GM18868 (cell line): ENCODE data around the gene DCTD.

Experiments
- ATAC-seq: cut with Tn5 transposase; IDR thresholded peaks from one replicate; pipeline ENCODE4 v1.9.1; 2021; ENCODE audit warnings: mild to moderate bottlenecking, moderate library complexity; ENCODE audit not compliant: unreplicated experiment

Gene DCTD

DNA sequence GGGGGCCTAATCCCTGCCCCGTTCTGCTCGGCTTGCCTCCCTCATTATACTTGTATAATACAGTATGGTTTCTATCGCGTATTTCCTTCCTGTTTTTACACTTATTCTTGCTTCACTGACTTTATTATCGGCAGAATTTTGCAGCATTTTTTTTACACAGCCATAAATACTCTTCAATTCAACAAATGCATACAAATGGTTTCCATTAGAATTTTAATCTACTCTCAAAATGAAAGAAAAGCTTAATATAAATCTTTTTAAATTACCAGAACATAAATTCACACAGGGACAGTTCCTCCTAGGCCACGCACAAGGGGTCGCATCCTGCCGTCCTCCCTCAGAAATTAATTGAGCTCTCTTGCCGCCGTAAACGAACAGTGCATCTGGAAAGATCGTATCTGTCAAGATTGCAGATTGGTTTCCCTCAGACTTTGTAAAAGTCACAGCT, 42.9 kb downstream of the DCTD start:
- ATAC-seq, result no peak

DNA sequence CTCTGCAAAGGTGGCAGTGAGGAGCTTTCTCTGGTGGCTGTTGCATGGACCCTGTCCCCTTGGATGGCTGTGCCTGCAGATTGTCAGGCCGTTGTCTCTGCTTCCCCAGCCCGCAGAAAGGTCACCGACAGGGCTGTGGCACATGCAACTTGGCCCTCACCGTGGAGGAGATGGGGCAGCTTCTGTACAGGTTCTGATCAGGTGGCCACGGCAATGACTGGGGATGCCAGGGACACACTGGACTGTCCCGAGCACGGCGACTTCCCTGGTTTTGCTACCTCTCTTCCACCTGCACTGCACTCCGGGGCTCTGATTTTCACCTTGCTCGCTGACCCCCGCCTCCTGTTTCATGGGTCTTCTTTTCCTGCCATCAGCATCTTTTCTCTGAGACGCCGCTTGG, 43.5 kb downstream of the DCTD start:
- no peak for ATAC-seq

DNA sequence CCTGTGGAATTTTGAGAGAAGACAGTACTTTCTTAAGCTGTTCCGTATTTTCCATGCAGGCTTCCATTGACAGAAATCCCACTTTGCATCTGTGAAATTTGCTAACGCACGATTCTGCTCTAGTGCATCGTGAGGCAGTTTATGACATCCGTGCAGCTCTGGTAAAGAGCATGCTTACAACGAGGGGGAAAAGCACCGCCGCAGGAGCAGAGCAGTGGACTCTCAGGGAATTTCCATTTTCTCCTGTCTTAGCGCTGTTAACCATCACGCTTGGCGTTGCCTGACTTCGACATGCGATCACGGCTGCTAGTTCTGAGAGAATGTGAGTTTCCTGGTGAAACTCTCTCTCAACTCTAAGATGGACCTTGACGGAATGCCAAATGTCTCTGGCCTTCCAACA, 43.9 kb downstream of the DCTD start:
- no peak for ATAC-seq

- no peak for ATAC-seq
Observed at GRCh38 chr4:182872886-182873285, 44.3 kb downstream of the DCTD start.

DNA sequence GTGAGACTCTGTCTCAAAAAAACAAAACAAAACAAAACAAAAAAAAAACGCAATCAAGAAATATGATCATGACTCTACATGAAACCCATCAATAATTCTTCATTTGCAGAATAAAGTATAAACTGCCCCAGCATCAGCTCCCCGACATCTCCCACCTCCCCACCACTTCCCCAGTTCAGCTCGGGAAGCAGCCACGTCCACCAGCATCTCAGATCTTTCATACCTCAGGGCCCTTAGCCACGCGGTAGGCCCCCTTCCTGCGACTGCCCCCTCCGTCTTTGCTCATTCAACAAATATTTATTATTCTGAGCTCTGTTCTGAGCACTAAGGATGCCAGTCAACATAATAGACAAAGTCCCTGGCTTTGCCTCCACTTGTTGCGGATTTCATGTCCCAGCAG, 45.6 kb downstream of the DCTD start:
- ATAC-seq, result no peak

GRCh38 chr4:182869697-182870096, 47.5 kb downstream of the DCTD start:
- no peak for ATAC-seq

GRCh38 chr4:182866746-182867145, 50.4 kb downstream of the DCTD start:
- ATAC-seq, result no peak

DNA sequence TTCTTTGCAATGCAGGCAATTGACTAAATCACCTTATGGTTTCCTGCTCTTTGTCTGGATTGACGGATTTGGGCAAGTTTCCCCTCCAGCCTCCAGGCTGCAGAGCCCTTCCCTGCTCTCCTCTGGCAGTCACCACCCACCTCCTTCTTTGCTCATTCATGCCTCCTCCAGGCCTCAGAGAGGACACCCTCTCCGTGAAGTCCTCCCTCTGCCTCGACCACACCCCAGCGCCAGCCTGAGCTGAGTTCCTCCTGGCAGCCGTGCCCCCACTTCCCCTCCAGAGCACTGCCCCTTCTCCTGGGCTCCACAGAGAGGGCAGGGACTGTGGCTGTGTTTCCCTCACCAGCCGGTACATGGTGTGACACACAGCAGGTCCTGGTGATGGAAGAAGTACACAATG, 53.7 kb downstream of the DCTD start:
- no peak for ATAC-seq

DNA sequence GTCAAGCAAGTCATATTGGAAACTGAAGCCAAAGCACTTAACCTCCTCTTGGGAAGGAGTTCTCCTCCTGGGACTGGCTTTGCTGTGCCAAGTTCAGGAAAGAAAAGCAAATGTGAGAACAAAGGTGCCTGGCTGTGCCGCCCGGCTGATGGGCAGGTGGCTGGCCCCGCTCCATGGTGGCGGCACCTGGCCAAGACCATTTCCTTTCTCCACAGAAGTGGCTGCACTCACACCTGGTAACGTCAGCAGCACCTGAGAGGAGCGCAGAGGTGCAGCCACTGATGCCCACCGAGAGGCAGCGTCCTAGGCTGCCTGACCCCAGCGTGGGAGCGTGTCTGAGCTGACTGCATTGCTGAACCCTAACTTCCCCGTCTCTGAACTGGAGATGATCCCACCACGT, 54.3 kb downstream of the DCTD start:
- no peak for ATAC-seq

GRCh38 chr4:182862141-182862875, 54.9 kb downstream of the DCTD start:
- no peak for ATAC-seq

DNA sequence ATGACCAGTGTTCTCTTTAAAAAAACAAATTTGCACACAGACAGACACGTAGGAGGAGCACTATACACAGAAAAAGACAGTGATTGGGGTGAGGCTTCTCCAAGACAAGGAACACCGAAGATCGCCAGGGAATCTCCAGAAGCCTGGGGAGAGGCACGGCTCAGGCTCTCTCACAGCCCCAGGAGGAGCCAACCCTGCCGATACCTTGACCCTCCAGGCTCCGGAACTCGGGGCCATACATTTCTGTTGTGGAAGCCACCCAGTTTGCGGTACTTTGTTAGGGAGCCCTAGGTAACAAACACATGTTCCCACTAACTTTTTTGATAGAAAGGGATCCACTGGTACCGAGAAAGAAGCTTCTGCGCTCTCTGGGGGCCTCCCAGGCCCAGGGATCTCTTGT, 55.8 kb downstream of the DCTD start:
- no peak for ATAC-seq

- no peak for ATAC-seq
Observed at GRCh38 chr4:182859730-182860129, 57.5 kb downstream of the DCTD start.

DNA sequence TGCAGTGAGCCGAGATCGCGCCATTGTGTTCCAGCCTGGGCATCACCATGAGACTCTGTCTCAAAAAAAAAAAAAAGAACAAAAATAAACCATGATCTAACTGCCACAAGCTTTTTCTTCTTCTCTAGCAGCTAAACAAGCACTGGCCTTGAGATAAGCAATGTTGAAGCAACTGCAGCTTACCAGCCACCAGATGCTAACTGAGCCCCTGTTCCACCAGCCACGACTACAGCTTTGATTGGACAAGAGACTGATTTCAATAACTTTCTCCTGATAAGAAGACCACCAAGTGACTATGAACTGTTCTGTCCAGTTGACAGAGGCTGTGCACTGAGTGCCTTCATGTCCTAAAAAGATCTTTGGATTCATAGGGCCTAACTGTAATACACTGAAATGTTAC, 58.5 kb downstream of the DCTD start:
- no peak for ATAC-seq

- no peak for ATAC-seq
Observed at GRCh38 chr4:182856862-182857261, 60.3 kb downstream of the DCTD start.

DNA sequence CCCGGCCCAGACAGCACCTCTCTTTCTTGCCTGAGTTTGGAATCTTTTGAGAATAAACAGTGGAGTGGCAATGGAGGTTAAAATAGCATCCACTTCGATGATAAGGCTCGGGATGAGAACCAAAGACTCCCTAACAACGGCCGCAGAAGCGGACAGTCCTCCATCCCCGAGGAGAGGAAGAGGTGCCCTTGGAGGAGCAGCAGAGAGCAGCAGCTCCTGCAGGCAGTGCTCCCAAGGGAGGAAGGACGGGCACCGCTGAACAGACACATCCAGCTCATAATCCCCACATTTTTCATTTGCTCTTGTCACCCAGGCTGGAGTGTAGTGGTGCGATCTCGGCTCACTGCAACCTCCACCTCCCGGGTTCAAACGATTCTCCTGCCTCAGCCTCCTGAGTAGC, 61.3 kb downstream of the DCTD start:
- no peak for ATAC-seq

DNA sequence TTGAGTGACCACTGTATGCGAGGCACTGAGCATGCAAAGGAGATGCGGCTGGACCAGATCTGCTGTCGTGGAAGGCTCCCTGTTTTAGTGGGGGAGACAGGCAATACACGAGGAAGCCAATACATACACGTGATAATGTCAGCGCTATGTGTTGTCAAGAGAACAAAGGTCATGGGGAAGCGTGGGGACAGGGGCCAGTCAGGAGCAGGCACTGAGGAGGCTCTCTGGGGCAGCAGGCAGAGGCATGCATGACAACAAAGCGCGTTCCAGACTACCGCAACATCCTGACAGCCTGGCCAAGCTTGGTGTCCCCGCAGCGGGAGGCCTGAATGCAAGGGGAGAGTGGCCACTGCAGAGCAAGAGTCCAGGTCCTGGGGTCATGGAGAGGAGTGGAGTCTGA, 61.9 kb downstream of the DCTD start:
- ATAC-seq, result no peak

- ATAC-seq, result no peak
Observed at GRCh38 chr4:182854466-182854865, 62.7 kb downstream of the DCTD start.

DNA sequence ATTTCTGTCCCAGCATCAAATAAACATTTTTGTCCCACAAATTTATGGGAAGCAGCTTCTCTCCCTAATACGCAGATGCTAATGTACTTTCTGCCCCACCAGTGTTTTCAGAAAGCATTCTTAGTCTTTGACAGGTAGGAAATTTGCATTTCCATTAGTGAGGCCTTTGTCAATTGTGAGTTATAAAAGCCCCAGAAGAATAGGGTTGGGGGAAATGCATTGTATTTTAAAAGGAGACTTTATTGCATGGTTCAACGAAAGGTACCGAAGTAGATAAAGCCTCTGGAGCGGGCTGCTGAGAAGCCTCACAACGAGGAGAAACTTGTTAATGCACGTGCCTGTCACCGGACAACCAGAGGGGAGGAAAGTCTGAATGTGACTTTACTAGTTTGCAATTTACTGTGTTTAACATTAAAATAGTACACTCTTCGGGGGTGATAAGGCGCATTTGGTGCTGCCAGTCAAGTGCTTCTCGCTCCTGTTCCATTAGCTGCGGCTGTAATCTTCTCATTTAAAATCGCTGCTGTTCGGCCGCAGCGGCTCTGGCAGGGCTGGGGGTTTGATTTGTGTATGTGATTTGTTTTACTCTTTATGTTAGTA, 63.4 kb downstream of the DCTD start:
- ATAC-seq, result no peak

- ATAC-seq, result no peak
Observed at GRCh38 chr4:182848685-182849084, 68.5 kb downstream of the DCTD start.

DNA sequence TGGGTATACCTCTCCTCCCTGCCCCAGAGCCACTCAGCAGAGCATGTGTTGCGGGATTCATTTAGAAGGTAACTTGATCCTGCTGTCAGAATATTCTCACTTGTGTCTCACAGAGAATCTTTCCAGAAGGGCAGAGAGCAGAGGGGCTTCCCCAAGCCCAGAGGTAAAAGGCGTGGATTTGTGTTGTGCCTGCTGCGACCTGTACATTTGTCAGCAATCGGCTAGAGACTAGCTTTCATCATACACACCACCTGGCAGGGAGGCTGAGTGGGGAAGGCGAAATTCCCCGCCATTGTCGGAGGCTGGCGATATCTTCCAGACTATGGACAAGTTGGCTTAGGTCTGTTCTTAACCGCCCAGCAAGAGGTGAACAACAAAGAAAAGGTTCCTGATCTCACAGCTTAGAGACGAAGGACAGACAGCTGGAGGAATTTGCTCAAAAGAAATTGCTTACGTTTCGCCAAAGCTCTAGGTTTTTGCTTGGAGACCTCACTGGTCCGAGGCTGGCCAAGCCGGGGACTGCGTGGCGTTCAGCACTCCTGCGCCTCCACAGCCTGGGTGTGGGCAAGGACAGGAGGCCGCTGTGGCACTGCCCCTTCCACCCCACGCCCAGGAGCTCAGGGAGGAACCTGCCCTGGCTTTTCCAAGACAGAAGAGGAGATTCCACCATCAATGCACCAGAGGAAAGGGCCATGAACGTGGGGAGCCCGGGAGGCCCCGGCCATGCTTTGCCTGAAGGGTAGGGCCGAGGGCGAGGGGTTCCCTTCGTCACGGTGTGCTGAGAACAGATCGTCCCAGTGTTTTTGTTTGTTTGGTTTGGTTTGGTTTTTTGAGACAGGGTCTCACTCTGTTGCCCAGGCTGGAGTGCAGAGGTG, 69.4 kb downstream of the DCTD start:
- ATAC-seq, result no peak

DNA sequence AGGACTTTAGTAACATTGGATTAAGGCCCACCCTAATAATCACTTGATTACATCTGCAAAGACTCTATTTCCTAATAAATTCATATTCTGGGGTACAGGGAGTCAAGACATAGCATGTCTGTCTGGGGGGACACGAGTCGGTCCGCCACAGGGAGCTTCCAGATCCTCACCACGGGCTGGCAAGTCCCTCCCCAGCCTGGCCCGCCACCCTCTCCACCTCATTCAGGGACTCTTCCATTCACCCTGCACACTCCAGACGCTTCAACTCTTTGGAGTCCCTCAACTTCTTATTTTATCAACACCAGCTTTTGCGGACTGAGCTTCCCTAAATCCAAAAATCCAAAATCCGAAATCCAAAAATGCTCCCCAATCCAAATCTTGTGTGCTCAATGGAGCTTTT, 71.2 kb downstream of the DCTD start:
- ATAC-seq, result no peak

GRCh38 chr4:182845618-182846017, 71.6 kb downstream of the DCTD start:
- no peak for ATAC-seq
